WERI-Rb-1 (cell line): ENCODE data around the gene MYH7.

Experiments
- DNase-seq: peaks from one replicate; pipeline ENCODE4 v3.0.0-alpha.2; 2020
- H3K27ac ChIP-seq: fragments of 250-450 bp; sonication (Bioruptor Pico); 2 replicates; pipeline ENCODE4 v1.5.1; 2020; ENCODE audit warnings: mild to moderate bottlenecking, moderate library complexity
- H3K27me3 ChIP-seq: fragments of 250-450 bp; sonication (Bioruptor Pico); 2 replicates; pipeline ENCODE4 v1.5.1; 2021; ENCODE audit warnings: mild to moderate bottlenecking, low read depth, moderate library complexity; ENCODE audit not compliant: insufficient read depth, severe bottlenecking
- H3K36me3 ChIP-seq: fragments of 250-450 bp; sonication (Bioruptor Pico); 2 replicates; pipeline ENCODE4 v1.5.1; 2020; ENCODE audit warnings: mild to moderate bottlenecking, moderate library complexity
- H3K4me3 ChIP-seq: 2 replicates; pipeline ENCODE4 v1.5.1; 2011; ENCODE audit warnings: low read depth, mild to moderate bottlenecking, control low read depth, low read length
- H3K9me3 ChIP-seq: fragments of 250-450 bp; sonication (Bioruptor Pico); 2 replicates; pipeline ENCODE4 v1.5.1; 2021; ENCODE audit warnings: mild to moderate bottlenecking, moderate library complexity; ENCODE audit not compliant: severe bottlenecking
- CTCF ChIP-seq: IDR thresholded peaks from 2 replicates; pipeline ENCODE4 v1.5.1; 2011; ENCODE audit warnings: low read depth, mild to moderate bottlenecking, control low read depth, inconsistent platforms, low read length

Gene MYH7

GRCh38 chr14:23409475-23409874 is 26.0 kb downstream of the MYH7 start:
- no peak for DNase-seq
- TF ChIP-seq CTCF = no peak
- Histone ChIP-seq H3K4me3 (no peak overlapping the region), H3K27ac (no peak overlapping the region), H3K27me3 (no peaks in the 10 kb centered on the region), H3K36me3 (no peaks in the 10 kb centered on the region), H3K9me3 (no peaks in the 10 kb centered on the region)

- no peak overlapping the region for H3K27ac ChIP-seq
- H3K9me3 ChIP-seq = no peaks in the 10 kb centered on the region
- no peak for DNase-seq
- H3K27me3 ChIP-seq = no peaks in the 10 kb centered on the region
- no peaks in the 10 kb centered on the region for H3K36me3 ChIP-seq
- no peak overlapping the region for H3K4me3 ChIP-seq
- TF ChIP-seq CTCF = no peak
Observed at GRCh38 chr14:23408307-23408630, 27.2 kb downstream of the MYH7 start.

- H3K27ac ChIP-seq = no peak within 1 kb of the TSS
- no peaks in the 10 kb centered on the region for H3K9me3 ChIP-seq
- no peaks in the 10 kb centered on the region for H3K36me3 ChIP-seq
- DNase-seq = no peak
- no peaks in the 10 kb centered on the region for H3K27me3 ChIP-seq
- no peak for TF ChIP-seq CTCF
- H3K4me3 ChIP-seq = no peak within 1 kb of the TSS
Observed at GRCh38 chr14:23407516-23408306, 27.7 kb downstream of the MYH7 start, which contains the start of gene MYH6. Gene MYH6 (minus strand): TSS chr14:23408273. CDS start chr14:23407223, 1,050 bp downstream.

- Histone ChIP-seq H3K27me3 (no peaks in the 10 kb centered on the region), H3K27ac (no peak overlapping the region)
- TF ChIP-seq CTCF = no peak
Observed at GRCh38 chr14:23406725-23407355, 28.6 kb downstream of the MYH7 start.

GRCh38 chr14:23406244-23406643 is 29.2 kb downstream of the MYH7 start:
- no peaks in the 10 kb centered on the region for H3K27me3 ChIP-seq
- no peak overlapping the region for H3K27ac ChIP-seq
- no peak for DNase-seq

More at GRCh38 chr14:23406725-23407355, 28.6 kb downstream of the MYH7 start:
- Histone ChIP-seq H3K36me3 (no peaks in the 10 kb centered on the region), H3K4me3 (no peak overlapping the region), H3K9me3 (no peaks in the 10 kb centered on the region)
- DNase-seq = no peak

More at GRCh38 chr14:23406244-23406643, 29.2 kb downstream of the MYH7 start:
- TF ChIP-seq CTCF = no peak
- Histone ChIP-seq H3K4me3 (no peak overlapping the region), H3K9me3 (no peaks in the 10 kb centered on the region), H3K36me3 (no peaks in the 10 kb centered on the region)
